GM21529 (cell line): ENCODE results near the gene OBP2A.
"Not testable (repeated sequence)": the region's sequence is repeated elsewhere in the genome, so short reads cannot be mapped to it uniquely, and the experiment has no call there.

Source experiments
- ATAC-seq: cut with Tn5 transposase; IDR thresholded peaks from one replicate; pipeline ENCODE4 v1.9.1; 2021; ENCODE audit not compliant: unreplicated experiment

OBP2A gene

GRCh38 chr9:135545646-135546176, at the start of gene OBP2A:
TSS of gene OBP2A (plus strand) at chr9:135546126. CDS start at chr9:135546181, 55 bp downstream.
- ATAC-seq = not testable (repeated sequence)

GRCh38 chr9:135498381-135499126, 47.4 kb upstream of the OBP2A start:
- no peak for ATAC-seq

- peak; percentile 52 for ATAC-seq
These were observed 46.4 kb upstream of the OBP2A start for GRCh38 chr9:135499326-135500070.

- peak; percentile 14 for ATAC-seq
These were observed 45.8 kb upstream of the OBP2A start for GRCh38 chr9:135500071-135500524.

GRCh38 chr9:135500525-135501260, 45.2 kb upstream of the OBP2A start, which contains the start of gene MRPS2:
TSS of gene MRPS2 (plus strand) at chr9:135500682. CDS start at chr9:135500711, 29 bp downstream.
- peak; percentile 81 for ATAC-seq

GRCh38 chr9:135501261-135502167, 44.4 kb upstream of the OBP2A start:
- no peak for ATAC-seq

- ATAC-seq = no peak
These were observed 43.6 kb upstream of the OBP2A start for GRCh38 chr9:135502168-135502872.

GRCh38 chr9:135502873-135503321, 43.0 kb upstream of the OBP2A start:
- ATAC-seq = no peak

GRCh38 chr9:135503371-135504261, 42.3 kb upstream of the OBP2A start:
- no peak for ATAC-seq

GRCh38 chr9:135504262-135505243, 41.4 kb upstream of the OBP2A start:
- no peak for ATAC-seq

GRCh38 chr9:135505406-135506187, 40.3 kb upstream of the OBP2A start:
- no peak for ATAC-seq

- no peak for ATAC-seq
These were observed 39.4 kb upstream of the OBP2A start for GRCh38 chr9:135506327-135507103.

GRCh38 chr9:135507104-135508035, 38.6 kb upstream of the OBP2A start:
- ATAC-seq = no peak

- no peak for ATAC-seq
These were observed 37.6 kb upstream of the OBP2A start for GRCh38 chr9:135508211-135508820.
